Measurements from ENCODE around the gene GNL3. TPM values are rescaled to one million over a fixed set of nuclear protein-coding genes. Genes with fewer than 3 reads are reported as not detected.

GNL3 gene
- polyA plus RNA-seq, 2 of the 4 experiments (the other 2 are of a cell fraction): 125 to 139 TPM

- H3K4me3 ChIP-seq: no peak overlapping the region
- ChIA-PET CTCF (interaction anchor here (1.0 kb wide), 1 partner anchor 101 kb away, joined by 3 read pairs; no protein-coding TSS in a partner anchor), POLR2A (no interaction called here)
- no peak overlapping the region for H3K27ac ChIP-seq
- FAIRE-seq (no peak), DNase-seq (ENCODE audit: low read depth in 1 of 2, low spot score in 1 of 2) (no peak), ATAC-seq (no peak)
- H3K9me3 ChIP-seq: no peaks in the 10 kb centered on the region
- TF ChIP-seq RNF2 (IDR thresholded peaks at IDR 0.05; ENCODE audit: borderline replicate concordance, low read depth) (no peak), CBX8 (IDR thresholded peaks at IDR 0.05) (no peak), RAD21 (conservative IDR thresholded peaks at IDR 0.05 in 1 of 2, IDR thresholded peaks at IDR 0.05 in 1 of 2) (no peak), CHD4 (IDR thresholded peaks at IDR 0.05; ENCODE audit: borderline replicate concordance) (no peak), NPAS2 (CRISPR knock-in tag; IDR thresholded peaks at IDR 0.05; ENCODE audit: borderline replicate concordance) (no peak), RFX5 (IDR thresholded peaks at IDR 0.05) (no peak), ZSCAN20 (CRISPR knock-in tag; IDR thresholded peaks at IDR 0.05) (no peak), MYC (IDR thresholded peaks at IDR 0.05; ENCODE audit: borderline replicate concordance, low read length) (no peak), HOXB5 (CRISPR knock-in tag; IDR thresholded peaks at IDR 0.05) (no peak), JUNB (IDR thresholded peaks at IDR 0.05) (no peak), HEYL (CRISPR knock-in tag; IDR thresholded peaks at IDR 0.05) (no peak), MAZ (IDR thresholded peaks at IDR 0.05; ENCODE audit: borderline replicate concordance, low read depth, low read length) (no peak)
- no peak overlapping the region for H3K4me2 ChIP-seq
- no peaks in the 10 kb centered on the region for H3K4me1 ChIP-seq
- 71% methylated on average over 1 of the region's 1 CpG for WGBS (ENCODE audit: missing lambda C conversion rate)
Measured at GRCh38 chr3:52739730-52740129, 53.9 kb downstream of the GNL3 start.

DNA sequence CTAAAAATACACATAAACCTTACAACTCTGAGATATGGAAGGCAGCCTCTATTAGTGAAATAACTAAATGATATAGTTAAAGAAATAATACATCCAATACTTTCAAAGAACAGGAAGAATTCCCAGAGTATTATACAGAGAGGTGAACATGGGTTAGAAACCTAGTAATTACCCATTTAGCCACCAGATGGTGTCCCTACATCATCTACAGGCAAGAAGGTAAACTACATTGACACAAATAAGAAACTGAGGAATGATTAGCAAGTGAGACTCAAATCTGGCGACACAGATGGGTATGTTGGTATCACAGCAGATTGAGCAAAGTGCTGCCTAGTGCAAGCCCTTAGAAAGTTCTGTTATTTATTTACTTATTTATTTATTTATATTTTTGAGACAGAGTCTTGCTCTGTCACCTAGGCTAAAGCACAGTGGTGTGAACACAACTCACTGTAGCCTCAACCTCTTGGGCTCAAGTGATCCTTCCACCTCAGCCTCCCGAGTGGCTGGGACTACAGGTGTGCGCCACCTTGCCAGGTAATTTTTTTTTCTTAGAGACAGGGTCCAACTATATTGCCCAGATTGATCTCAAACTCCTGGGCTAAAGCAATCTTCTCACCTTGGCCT is 56.7 kb downstream of the GNL3 start:
- Histone ChIP-seq H3K4me2 (no peak overlapping the region), H3K4me3 (no peak overlapping the region), H3K9me3 (no peaks in the 10 kb centered on the region), H3K4me1 (no peaks in the 10 kb centered on the region), H3K27ac (no peak overlapping the region)
- FAIRE-seq: no peak
- WGBS (ENCODE audit: missing lambda C conversion rate): 66% methylated on average over 3 of the region's 3 CpGs
- ATAC-seq: peak; percentile 66 to 83; a peak in 3 of 6 replicates
- CTCF ChIA-PET: interaction anchor here (0.6 to 2.3 kb wide), 6 partner anchors 11 to 331 kb away, joined by 3 to 5 read pairs (median 3); no protein-coding TSS in a partner anchor
- DNase-seq (ENCODE audit: low read depth in 1 of 2, low spot score in 1 of 2): peak; percentile 31 to 33
- POLR2A ChIA-PET: no interaction called here
- TF ChIP-seq SMC3 (IDR thresholded peaks at IDR 0.05) (peak; percentile 43; the same call in 2 of the 3 replicates), KDM5A (IDR thresholded peaks at IDR 0.05) (no peak), RAD21 (conservative IDR thresholded peaks at IDR 0.05 in 1 of 2, IDR thresholded peaks at IDR 0.05 in 1 of 2) (peak; percentile 56 to 68)
- TF ChIP-seq, protein P1, sequence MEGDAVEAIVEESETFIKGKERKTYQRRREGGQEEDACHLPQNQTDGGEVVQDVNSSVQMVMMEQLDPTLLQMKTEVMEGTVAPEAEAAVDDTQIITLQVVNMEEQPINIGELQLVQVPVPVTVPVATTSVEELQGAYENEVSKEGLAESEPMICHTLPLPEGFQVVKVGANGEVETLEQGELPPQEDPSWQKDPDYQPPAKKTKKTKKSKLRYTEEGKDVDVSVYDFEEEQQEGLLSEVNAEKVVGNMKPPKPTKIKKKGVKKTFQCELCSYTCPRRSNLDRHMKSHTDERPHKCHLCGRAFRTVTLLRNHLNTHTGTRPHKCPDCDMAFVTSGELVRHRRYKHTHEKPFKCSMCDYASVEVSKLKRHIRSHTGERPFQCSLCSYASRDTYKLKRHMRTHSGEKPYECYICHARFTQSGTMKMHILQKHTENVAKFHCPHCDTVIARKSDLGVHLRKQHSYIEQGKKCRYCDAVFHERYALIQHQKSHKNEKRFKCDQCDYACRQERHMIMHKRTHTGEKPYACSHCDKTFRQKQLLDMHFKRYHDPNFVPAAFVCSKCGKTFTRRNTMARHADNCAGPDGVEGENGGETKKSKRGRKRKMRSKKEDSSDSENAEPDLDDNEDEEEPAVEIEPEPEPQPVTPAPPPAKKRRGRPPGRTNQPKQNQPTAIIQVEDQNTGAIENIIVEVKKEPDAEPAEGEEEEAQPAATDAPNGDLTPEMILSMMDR (IDR thresholded peaks at IDR 0.05): peak; percentile 59

DNA sequence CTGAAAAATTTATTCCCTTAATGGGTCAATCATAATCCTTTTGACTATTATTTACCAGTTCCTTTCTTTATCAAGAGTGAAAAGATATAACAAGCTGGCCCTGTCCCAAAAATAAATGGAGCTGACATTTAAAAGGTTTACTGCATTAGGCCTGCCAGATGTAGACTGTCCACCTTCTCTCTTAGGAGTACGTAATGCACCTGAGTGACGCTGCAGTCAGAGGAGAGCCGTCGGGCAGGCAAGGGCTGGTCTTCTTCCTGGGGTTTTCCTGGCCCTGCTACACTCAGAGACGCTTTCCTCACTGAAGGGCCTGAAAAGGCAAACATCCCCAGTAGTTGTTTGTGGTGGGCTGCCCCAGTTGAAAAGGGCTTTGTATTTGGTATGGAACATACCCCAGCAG is 57.3 kb downstream of the GNL3 start:
- WGBS (ENCODE audit: missing lambda C conversion rate): 97% methylated on average over 5 of the region's 5 CpGs
- H3K9me3 ChIP-seq: no peaks in the 10 kb centered on the region
- no peaks in the 10 kb centered on the region for H3K4me1 ChIP-seq
- no peak for FAIRE-seq
- DNase-seq (ENCODE audit: low read depth in 1 of 2, low spot score in 1 of 2): no peak
- ChIA-PET CTCF (interaction anchor here (0.6 to 1.3 kb wide), 4 partner anchors 10 to 330 kb away, joined by 3 to 4 read pairs (median 3); no protein-coding TSS in a partner anchor), POLR2A (no interaction called here)
- no peak overlapping the region for H3K4me2 ChIP-seq
- H3K27ac ChIP-seq: no peak overlapping the region
- TF ChIP-seq BCL3 (IDR thresholded peaks at IDR 0.05) (no peak), E2F6 (IDR thresholded peaks at IDR 0.05; ENCODE audit: borderline replicate concordance, low read depth) (no peak), ELK1 (IDR thresholded peaks at IDR 0.05; ENCODE audit: low read depth, low read length) (no peak), KDM1A (IDR thresholded peaks at IDR 0.05; ENCODE audit: low read depth) (no peak), MAFK (IDR thresholded peaks at IDR 0.05; ENCODE audit: partially characterized antibody) (no peak), RFX5 (IDR thresholded peaks at IDR 0.05) (no peak), SMC3 (IDR thresholded peaks at IDR 0.05) (no peak), RCOR1 (IDR thresholded peaks at IDR 0.05; ENCODE audit: low read depth, low read length) (no peak), MYC (IDR thresholded peaks at IDR 0.05; ENCODE audit: borderline replicate concordance, low read length) (no peak), NR3C1 (IDR thresholded peaks at IDR 0.05) (no peak), HES2 (IDR thresholded peaks at IDR 0.05) (no peak), EHMT2 (IDR thresholded peaks at IDR 0.05; ENCODE audit: low read depth) (no peak), CBX2 (IDR thresholded peaks at IDR 0.05; ENCODE audit: borderline replicate concordance, low read depth) (no peak), ZC3H11A (IDR thresholded peaks at IDR 0.05) (no peak), HOXB5 (CRISPR knock-in tag; IDR thresholded peaks at IDR 0.05) (no peak), ZFP36 (IDR thresholded peaks at IDR 0.05; ENCODE audit: borderline replicate concordance, partially characterized antibody) (no peak), MAX (IDR thresholded peaks at IDR 0.05) (no peak)
- ATAC-seq: no peak
- H3K4me3 ChIP-seq: no peak overlapping the region

All from A549 (cell line).